GM23248 (cell line): ENCODE data around the gene POU2AF3.

Experiments
- EZH2 ChIP-seq: fragments of 200-600 bp; sonication (generic); IDR thresholded peaks from 2 replicates; pipeline ENCODE4 v1.6.1; 2018; ENCODE audit warnings: antibody characterized with exemption, mild to moderate bottlenecking; ENCODE audit not compliant: insufficient read depth, poor library complexity, severe bottlenecking
- EZH2phosphoT487 ChIP-seq: fragments of 200-600 bp; sonication (generic); IDR thresholded peaks from 2 replicates; pipeline ENCODE4 v1.6.1; 2018; ENCODE audit warnings: antibody characterized with exemption, moderate library complexity, mild to moderate bottlenecking, low read depth; ENCODE audit not compliant: insufficient read depth

GRCh38 chr11:111305876-111306275 is 7.5 kb downstream of the POU2AF3 start:
- no peak for TF ChIP-seq EZH2
- no peak for TF ChIP-seq EZH2phosphoT487
